Lower leg skin (tissue), 4 donors: ENCODE results near the gene DGCR2. TPM values are rescaled to one million over a fixed set of nuclear protein-coding genes. Genes with fewer than 3 reads are reported as not detected.

Source experiments
- DNase-seq, 2 donors: peaks; one replicate each; pipeline ENCODE4 v3.0.0-alpha.2; 2019; ENCODE audit warnings: low spot score in 2 of 2
- H3K4me3 ChIP-seq: fragments of 200-600 bp; sonication (generic); 2 replicates; pipeline ENCODE4 v1.5.1; 2017; ENCODE audit warnings: mild to moderate bottlenecking, low read depth; ENCODE audit not compliant: poor library complexity, severe bottlenecking
- CTCF ChIP-seq, 3 donors: fragments of 450-650 bp; IDR thresholded peaks; one replicate each; pipeline ENCODE4 v1.5.1; 2016; ENCODE audit warnings: antibody characterized with exemption in 3 of 3, mild to moderate bottlenecking in 3 of 3, moderate library complexity in 2 of 3
- POLR2A ChIP-seq, 2 donors: fragments of 450-650 bp; IDR thresholded peaks; one replicate each; pipeline ENCODE4 v1.6.1; 2016 to 2017; ENCODE audit warnings: antibody characterized with exemption in 2 of 2, mild to moderate bottlenecking in 1 of 2, moderate library complexity in 1 of 2
- WGBS, 2 donors: methylation state at CpG; one replicate each; pipeline ENCODE4 v1.1.5; 2018; 5-methylcytosine and 5-hydroxymethylcytosine counted together
- intact Hi-C: fragments of 100-400 bp; cut with DNase I; formaldehyde crosslinking; loops from one replicate; pipeline ENCODE4 v1.15.0; 2023; ENCODE audit warnings: low total_unique reads
- total RNA-seq, 4 donors: library from RNA; depleted of rRNA; stranded (reverse); fragments of >200 nt; gene quantifications; one replicate each; pipeline ENCODE4 v1.1.0, GENCODE V29; 2016

The DGCR2 gene
- total RNA-seq, 4 donors from 2014 or later = 88.7 to 142 (median 141) TPM

GRCh38 chr22:19097518-19097917 lies 24.7 kb downstream of the DGCR2 start:
- DNase-seq = peak in 1 of 2 donors; percentile 45
- WGBS, 2 donors = 85 to 90% methylated on average over 3 of the region's 3 CpGs

GRCh38 chr22:19096555-19096954 lies 25.7 kb downstream of the DGCR2 start:
- no peak overlapping the region for H3K4me3 ChIP-seq
- TF ChIP-seq POLR2A (IDR thresholded peaks at IDR 0.05) (no peak), CTCF (IDR thresholded peaks at IDR 0.05) (no peak)
- 95 to 97% methylated on average over 1 of the region's 1 CpG for WGBS, 2 donors
- DNase-seq = peak in 1 of 2 donors; percentile 1
- intact Hi-C loops = no loop called here

More at GRCh38 chr22:19097518-19097917, 24.7 kb downstream of the DGCR2 start:
- H3K4me3 ChIP-seq = no peak overlapping the region
- intact Hi-C loops = no loop called here
- TF ChIP-seq POLR2A (IDR thresholded peaks at IDR 0.05) (no peak), CTCF (IDR thresholded peaks at IDR 0.05) (no peak)

GRCh38 chr22:19094393-19094997 lies 27.7 kb downstream of the DGCR2 start:
- intact Hi-C loops = no loop called here
- no peak for TF ChIP-seq POLR2A (IDR thresholded peaks at IDR 0.05)
- no peak for TF ChIP-seq CTCF (IDR thresholded peaks at IDR 0.05)
- WGBS, 2 donors = 96 to 97% methylated on average over 4 of the region's 4 CpGs
- DNase-seq = no peak
- no peak overlapping the region for H3K4me3 ChIP-seq

GRCh38 chr22:19092725-19093124 lies 29.5 kb downstream of the DGCR2 start:
- DNase-seq = no peak
- 92 to 95% methylated on average over 4 of the region's 4 CpGs for WGBS, 2 donors
- no peak for TF ChIP-seq CTCF (IDR thresholded peaks at IDR 0.05)
- TF ChIP-seq POLR2A (IDR thresholded peaks at IDR 0.05) = no peak
- intact Hi-C loops = no loop called here
- no peak overlapping the region for H3K4me3 ChIP-seq

GRCh38 chr22:19090586-19091127 lies 31.6 kb downstream of the DGCR2 start:
- no peak for DNase-seq
- intact Hi-C loops = no loop called here
- WGBS, 2 donors = 93 to 96% methylated on average over 3 of the region's 3 CpGs
- H3K4me3 ChIP-seq = no peak overlapping the region
- no peak for TF ChIP-seq POLR2A (IDR thresholded peaks at IDR 0.05)
- no peak for TF ChIP-seq CTCF (IDR thresholded peaks at IDR 0.05)

- DNase-seq = no peak
- WGBS, 2 donors = 88 to 98% methylated on average over 2 of the region's 2 CpGs
- intact Hi-C loops = no loop called here
- H3K4me3 ChIP-seq = no peak overlapping the region
- no peak for TF ChIP-seq POLR2A (IDR thresholded peaks at IDR 0.05)
- no peak for TF ChIP-seq CTCF (IDR thresholded peaks at IDR 0.05)
Observed at GRCh38 chr22:19090183-19090582, 32.0 kb downstream of the DGCR2 start.
